Mesenchymal stem cell (in vitro differentiated cells and primary cell): Measurements from ENCODE around the gene GOLPH3L.

ENCODE experiments used
- DNase-seq: peaks from one replicate; pipeline ENCODE4 v3.0.0-alpha.2; 2013
- H2AFZ ChIP-seq: one replicate; pipeline ENCODE4 v1.6.1; 2013; ENCODE audit warnings: low read depth, mild to moderate bottlenecking, control low read depth, inconsistent platforms, low read length, moderate library complexity
- H2AK5ac ChIP-seq: 2 replicates; pipeline ENCODE4 v1.6.1; 2013; ENCODE audit warnings: low read length, moderate library complexity, mild to moderate bottlenecking, inconsistent platforms; ENCODE audit not compliant: severe bottlenecking
- H2BK120ac ChIP-seq: one replicate; pipeline ENCODE4 v1.6.1; 2013; ENCODE audit warnings: low read depth, mild to moderate bottlenecking, inconsistent platforms, low read length, moderate library complexity
- H2BK12ac ChIP-seq, 2 experiments: one replicate each; pipeline ENCODE4 v1.6.1; 2013; ENCODE audit warnings: inconsistent platforms in 2 of 2, low read length in 2 of 2, mild to moderate bottlenecking in 2 of 2, moderate library complexity in 2 of 2, control low read depth in 1 of 2
- H2BK15ac ChIP-seq: one replicate; pipeline ENCODE4 v1.6.1; 2013; ENCODE audit warnings: mild to moderate bottlenecking, low read depth, inconsistent platforms; ENCODE audit not compliant: poor library complexity, severe bottlenecking
- H2BK5ac ChIP-seq: 2 replicates; pipeline ENCODE4 v1.6.1; 2013; ENCODE audit warnings: low read depth, mild to moderate bottlenecking, low read length, control low read depth, inconsistent platforms; ENCODE audit not compliant: poor library complexity, severe bottlenecking
- H3K14ac ChIP-seq, 2 experiments: one replicate each; pipeline ENCODE4 v1.6.1; 2013; ENCODE audit warnings: inconsistent platforms in 2 of 2, low read length in 2 of 2, control low read depth in 1 of 2, mild to moderate bottlenecking in 1 of 2, moderate library complexity in 1 of 2
- H3K18ac ChIP-seq, 2 experiments: one replicate each; pipeline ENCODE4 v1.6.1; 2013; ENCODE audit warnings: inconsistent platforms in 2 of 2, low read length in 2 of 2, control low read depth in 1 of 2, low read depth in 1 of 2, mild to moderate bottlenecking in 1 of 2
- H3K23ac ChIP-seq, 2 experiments: one replicate each; pipeline ENCODE4 v1.6.1; 2013; ENCODE audit warnings: inconsistent platforms in 2 of 2, low read length in 2 of 2, mild to moderate bottlenecking in 2 of 2, moderate library complexity in 2 of 2, control low read depth in 1 of 2
- H3K27ac ChIP-seq: 2 replicates; pipeline ENCODE4 v1.5.1; 2013; ENCODE audit warnings: mild to moderate bottlenecking, moderate library complexity, low read length, control low read depth, inconsistent platforms; ENCODE audit not compliant: poor library complexity, severe bottlenecking
- H3K27me3 ChIP-seq, 2 experiments: 2 replicates each; pipeline versions ENCODE4 v1.6.1 to v1.7.0; 2013; ENCODE audit warnings: low read length in 2 of 2, mild to moderate bottlenecking in 2 of 2, moderate library complexity in 2 of 2, control low read depth in 1 of 2, inconsistent platforms in 1 of 2; ENCODE audit not compliant: control insufficient read depth in 1 of 2, insufficient read depth in 1 of 2
- H3K36me3 ChIP-seq, 2 experiments: 2 replicates each; pipeline versions ENCODE4 v1.6.1 to v1.7.0; 2013; ENCODE audit warnings: low read length in 2 of 2, control low read depth in 1 of 2, inconsistent platforms in 1 of 2, low read depth in 1 of 2, mild to moderate bottlenecking in 1 of 2; ENCODE audit not compliant: insufficient read depth in 2 of 2, control insufficient read depth in 1 of 2
- H3K4ac ChIP-seq, 2 experiments: one replicate each; pipeline ENCODE4 v1.6.1; 2013; ENCODE audit warnings: inconsistent platforms in 2 of 2, low read length in 2 of 2, mild to moderate bottlenecking in 2 of 2, moderate library complexity in 2 of 2, control low read depth in 1 of 2, low read depth in 1 of 2
- H3K4me1 ChIP-seq: 2 replicates; pipeline ENCODE4 v1.6.1; 2013; ENCODE audit warnings: low read depth, low read length, control low read depth; ENCODE audit not compliant: control insufficient read depth, insufficient read depth
- H3K4me2 ChIP-seq: 2 replicates; pipeline ENCODE4 v1.6.1; 2013; ENCODE audit warnings: low read length, mild to moderate bottlenecking, inconsistent platforms; ENCODE audit not compliant: poor library complexity, severe bottlenecking
- H3K4me3 ChIP-seq, 2 experiments: 2 replicates each; pipeline versions ENCODE4 v1.5.1 to v1.7.0; 2013; ENCODE audit warnings: low read length in 2 of 2, mild to moderate bottlenecking in 2 of 2, control low read depth in 1 of 2, low read depth in 1 of 2; ENCODE audit not compliant: insufficient read depth in 1 of 2
- H3K79me1 ChIP-seq: replicated peaks from 2 replicates; pipeline ENCODE4 v1.6.1; 2013; ENCODE audit warnings: mild to moderate bottlenecking, control low read depth, low read length, inconsistent platforms; ENCODE audit not compliant: poor library complexity, severe bottlenecking
- H3K9ac ChIP-seq: 2 replicates; pipeline ENCODE4 v1.7.0; 2013; ENCODE audit warnings: mild to moderate bottlenecking, low read length, moderate library complexity
- H3K9me3 ChIP-seq: 2 replicates; pipeline ENCODE4 v1.7.0; 2013; ENCODE audit warnings: mild to moderate bottlenecking, low read length; ENCODE audit not compliant: control insufficient read depth
- H4K8ac ChIP-seq: one replicate; pipeline ENCODE4 v1.6.1; 2013; ENCODE audit warnings: inconsistent platforms, mild to moderate bottlenecking, low read length, moderate library complexity
- H4K91ac ChIP-seq: one replicate; pipeline ENCODE4 v1.6.1; 2013; ENCODE audit warnings: mild to moderate bottlenecking, low read length, inconsistent platforms
- WGBS: methylation state at CpG from one replicate; pipeline ENCODE4 v1.1.7; 2013; ENCODE audit warnings: mixed read lengths; 5-methylcytosine and 5-hydroxymethylcytosine counted together

Gene GOLPH3L

DNA sequence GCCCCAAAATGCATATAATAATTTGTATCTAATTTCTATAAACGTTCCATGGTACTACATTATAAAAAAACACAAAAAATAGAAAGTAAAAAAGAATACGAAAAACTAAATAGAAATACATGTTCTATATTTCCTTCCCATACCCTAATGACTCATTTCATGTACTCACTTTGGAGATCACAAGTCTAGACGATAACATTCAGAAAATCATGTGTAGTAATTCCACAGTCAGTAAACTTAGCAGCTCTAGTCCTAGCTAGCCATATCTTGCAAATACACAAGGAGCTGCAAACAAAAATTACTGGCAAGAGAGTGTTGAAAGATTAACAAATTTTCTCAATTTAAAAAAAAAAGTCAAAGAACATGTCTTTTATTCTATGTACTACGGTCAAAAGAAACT lies 1.4 kb downstream of the GOLPH3L start:
- no peak overlapping the region for H4K8ac ChIP-seq

GRCh38 chr1:150692720-150693119 lies 4.2 kb downstream of the GOLPH3L start:
- Histone ChIP-seq H3K23ac (no peak overlapping the region), H4K8ac (no peak overlapping the region), H2BK120ac (no peak overlapping the region), H3K4me2 (no peak overlapping the region), H3K27ac (no peak overlapping the region), H3K4me1 (no peaks in the 10 kb centered on the region), H2BK15ac (no peak overlapping the region), H2BK12ac (no peak overlapping the region), H2AK5ac (no peak overlapping the region), H3K9me3 (no peaks in the 10 kb centered on the region), H3K36me3 (peaks cover 6 to 61% of the 10 kb centered on the region in 2 experiments), H4K91ac (no peak overlapping the region), H3K9ac (no peak overlapping the region), H3K18ac (no peak overlapping the region), H3K4me3 (no peak overlapping the region), H3K4ac (no peak overlapping the region), H2AFZ (no peak overlapping the region), H3K79me1 (peaks cover 8% of the 10 kb centered on the region), H2BK5ac (no peak overlapping the region), H3K14ac (no peak overlapping the region), H3K27me3 (no peaks in the 10 kb centered on the region)
- WGBS: 88% methylated on average over 2 of the region's 3 CpGs
- DNase-seq: no peak

More for the DNA sequence above, 1.4 kb downstream of the GOLPH3L start:
- Histone ChIP-seq H3K4me1 (no peaks in the 10 kb centered on the region), H2AK5ac (no peak overlapping the region), H2BK5ac (no peak overlapping the region), H4K91ac (no peak overlapping the region), H3K9ac (peak overlapping the region; percentile 95), H3K18ac (no peak overlapping the region), H3K27ac (no peak overlapping the region), H2AFZ (no peak overlapping the region), H3K79me1 (peaks cover 7% of the 10 kb centered on the region), H3K23ac (no peak overlapping the region), H2BK15ac (no peak overlapping the region), H3K36me3 (peaks cover 3 to 39% of the 10 kb centered on the region in 2 experiments), H3K4me3 (peak overlapping the region in 1 of 2 experiments; percentile 90), H2BK120ac (no peak overlapping the region), H2BK12ac (no peak overlapping the region), H3K9me3 (no peaks in the 10 kb centered on the region), H3K4me2 (no peak overlapping the region), H3K14ac (no peak overlapping the region), H3K4ac (no peak overlapping the region), H3K27me3 (no peaks in the 10 kb centered on the region)
- WGBS: 92% methylated on average over 2 of the region's 4 CpGs
- DNase-seq: peak; percentile 19

DNA sequence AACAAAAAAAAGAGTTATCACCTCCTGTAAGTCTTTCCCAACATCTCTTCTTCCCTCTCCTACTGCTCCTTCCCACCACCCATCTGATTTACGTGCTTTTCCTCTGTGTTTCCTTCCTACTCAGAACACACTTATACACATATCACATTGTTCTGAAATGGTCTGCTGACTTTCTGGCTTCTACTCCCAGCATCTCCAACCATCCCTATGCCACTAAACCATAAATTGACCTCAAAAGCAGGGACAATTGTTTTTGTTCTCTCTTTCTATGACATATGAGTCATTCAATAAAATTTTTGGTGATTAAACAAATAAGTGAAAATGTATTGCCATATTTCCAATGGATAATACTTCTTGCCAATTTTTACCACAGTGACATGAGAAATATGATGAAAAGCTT lies 8.2 kb downstream of the GOLPH3L start:
- Histone ChIP-seq H4K91ac (no peak overlapping the region), H2BK12ac (no peak overlapping the region), H2BK15ac (no peak overlapping the region), H3K9me3 (no peaks in the 10 kb centered on the region), H3K27ac (no peak overlapping the region), H3K23ac (no peak overlapping the region), H4K8ac (no peak overlapping the region), H2AK5ac (no peak overlapping the region), H3K79me1 (peaks cover 12% of the 10 kb centered on the region), H3K27me3 (no peaks in the 10 kb centered on the region), H3K36me3 (peaks cover 13 to 54% of the 10 kb centered on the region in 2 experiments), H3K4me2 (no peak overlapping the region), H3K18ac (no peak overlapping the region), H3K9ac (no peak overlapping the region), H2BK5ac (no peak overlapping the region), H2BK120ac (no peak overlapping the region), H2AFZ (no peak overlapping the region), H3K4me1 (no peaks in the 10 kb centered on the region), H3K4ac (no peak overlapping the region), H3K4me3 (no peak overlapping the region), H3K14ac (no peak overlapping the region)
- DNase-seq: no peak
- WGBS: 94% methylated on average over 1 of the region's 1 CpG

DNA sequence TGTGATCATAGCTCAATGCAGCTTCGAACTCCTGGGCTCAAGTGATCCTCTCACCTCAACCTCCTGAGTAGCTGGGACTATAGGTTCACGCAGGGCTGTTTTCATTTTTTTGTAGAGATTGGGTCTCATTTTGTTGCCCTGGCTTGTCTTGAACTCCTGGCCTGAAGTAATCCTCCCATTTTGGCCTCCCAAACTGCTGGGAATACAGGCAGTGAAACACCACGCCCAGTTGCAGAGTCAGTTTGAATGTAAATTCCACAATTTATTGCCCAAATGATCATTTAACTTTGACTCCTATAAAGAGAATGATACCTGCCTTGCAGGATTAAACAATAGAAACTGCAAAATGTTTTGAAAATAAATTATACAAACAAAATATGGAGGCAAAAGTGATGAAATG lies 10.7 kb downstream of the GOLPH3L start:
- Histone ChIP-seq H2AK5ac (no peak overlapping the region), H3K4me1 (no peaks in the 10 kb centered on the region)

More for the DNA sequence above, 10.7 kb downstream of the GOLPH3L start:
- Histone ChIP-seq H2BK15ac (no peak overlapping the region), H3K27ac (no peak overlapping the region), H3K18ac (no peak overlapping the region), H2BK5ac (no peak overlapping the region), H3K23ac (no peak overlapping the region), H3K14ac (no peak overlapping the region), H2BK120ac (no peak overlapping the region), H3K27me3 (no peaks in the 10 kb centered on the region), H4K8ac (no peak overlapping the region), H3K79me1 (peaks cover 9% of the 10 kb centered on the region), H3K9ac (no peak overlapping the region), H4K91ac (no peak overlapping the region), H3K36me3 (peaks cover 13 to 45% of the 10 kb centered on the region in 2 experiments), H3K4me2 (no peak overlapping the region), H3K4me3 (no peak overlapping the region), H2AFZ (no peak overlapping the region), H3K4ac (no peak overlapping the region), H2BK12ac (no peak overlapping the region), H3K9me3 (no peaks in the 10 kb centered on the region)
- no peak for DNase-seq
- WGBS: 93% methylated on average over 3 of the region's 3 CpGs
